Measurements from ENCODE around the gene ADK.
A peak's percentile ranks its signal among the peaks of the same experiment; 100 is the strongest.

Gene ADK

DNA sequence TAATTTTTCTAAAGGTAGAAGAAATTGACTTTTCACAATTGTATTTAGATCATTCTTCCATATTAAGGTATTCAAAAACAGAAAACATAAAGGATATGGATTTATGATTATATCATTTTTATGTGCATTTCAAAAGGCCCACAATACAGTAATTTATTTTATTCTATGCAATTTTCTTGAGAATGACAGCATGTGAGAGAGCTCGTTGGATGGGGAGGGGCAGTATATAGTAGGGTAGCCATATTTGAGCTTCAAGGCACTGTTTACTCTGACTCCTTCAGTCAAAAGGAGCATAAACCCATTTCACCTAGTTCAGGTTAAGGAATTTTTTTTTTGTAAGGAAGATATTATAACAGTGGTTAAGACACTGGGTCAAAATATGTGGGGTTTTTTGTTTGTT is 534.5 kb downstream of the ADK start:
- no peak for DNase-seq

DNA sequence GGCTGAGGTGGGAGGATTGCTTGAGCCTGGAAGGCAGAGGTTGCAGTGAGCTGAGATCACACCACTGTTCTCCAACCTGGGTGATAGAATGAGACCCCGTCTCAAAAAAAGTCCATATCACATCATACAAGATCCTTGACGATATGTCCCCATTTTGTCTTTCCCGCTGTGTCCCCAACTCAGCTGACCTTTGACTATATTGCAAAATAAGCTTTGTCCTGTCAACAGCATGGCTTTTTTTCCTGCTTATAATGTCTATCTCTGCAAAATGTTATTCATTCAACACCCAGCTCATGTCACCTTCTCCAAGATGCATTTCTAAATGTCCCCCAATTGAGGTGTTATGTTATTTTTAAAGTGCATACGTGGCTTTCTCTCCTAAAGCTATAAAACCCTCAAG is 539.4 kb downstream of the ADK start:
- no peak for DNase-seq

DNA sequence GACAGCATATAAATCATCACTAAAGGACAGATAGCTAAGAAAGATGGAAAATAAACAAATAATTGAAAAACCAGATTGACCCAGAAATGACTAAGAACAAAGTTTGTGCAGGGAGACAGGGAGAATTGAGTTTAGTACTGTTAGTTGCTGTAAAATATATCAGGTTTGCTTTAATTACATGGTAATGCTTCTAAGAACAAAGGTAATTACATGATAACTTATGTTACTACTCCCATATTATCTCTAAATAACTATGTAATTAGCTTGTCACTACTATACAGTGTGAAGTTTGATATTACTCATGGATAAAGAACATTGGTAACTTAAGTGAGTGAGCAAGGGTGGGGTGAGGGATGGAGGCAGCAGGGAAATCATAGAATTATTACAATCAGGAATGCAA is 540.1 kb downstream of the ADK start:
- DNase-seq = no peak

DNA sequence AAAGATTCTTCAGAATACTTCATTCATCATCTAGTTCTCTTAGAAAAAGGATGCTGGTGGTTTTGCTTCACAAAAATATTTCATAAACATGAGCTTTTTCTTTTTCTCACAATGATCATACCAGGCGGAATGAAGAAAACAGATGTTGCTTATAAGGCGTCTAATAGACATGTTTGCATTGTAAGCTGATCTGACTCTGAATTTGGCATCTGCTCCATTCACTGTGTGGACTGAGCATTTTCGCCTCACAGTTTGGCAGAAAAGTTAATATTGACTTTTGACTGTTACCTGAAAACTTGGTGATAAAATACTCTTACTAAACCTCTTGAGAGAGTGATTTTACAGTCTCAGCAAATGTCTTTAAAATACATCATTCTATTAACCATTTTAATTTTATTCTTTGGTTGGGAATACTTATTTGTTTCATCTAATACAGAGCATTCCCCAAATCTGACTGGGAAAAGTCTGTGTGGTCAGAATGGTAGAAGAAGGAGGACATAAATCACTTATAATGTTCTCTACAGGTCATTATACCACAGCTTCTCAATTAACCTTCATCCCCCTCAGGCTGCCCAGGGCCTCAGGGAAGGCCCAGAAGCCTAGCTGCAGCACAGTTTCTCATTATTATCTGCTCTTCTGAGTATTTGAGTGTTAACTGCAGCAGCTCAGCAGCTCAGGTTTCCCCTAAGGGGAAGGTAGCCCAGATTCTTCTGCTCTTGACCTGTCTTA is 553.8 kb downstream of the ADK start:
- peak; percentile 37 for DNase-seq

DNA sequence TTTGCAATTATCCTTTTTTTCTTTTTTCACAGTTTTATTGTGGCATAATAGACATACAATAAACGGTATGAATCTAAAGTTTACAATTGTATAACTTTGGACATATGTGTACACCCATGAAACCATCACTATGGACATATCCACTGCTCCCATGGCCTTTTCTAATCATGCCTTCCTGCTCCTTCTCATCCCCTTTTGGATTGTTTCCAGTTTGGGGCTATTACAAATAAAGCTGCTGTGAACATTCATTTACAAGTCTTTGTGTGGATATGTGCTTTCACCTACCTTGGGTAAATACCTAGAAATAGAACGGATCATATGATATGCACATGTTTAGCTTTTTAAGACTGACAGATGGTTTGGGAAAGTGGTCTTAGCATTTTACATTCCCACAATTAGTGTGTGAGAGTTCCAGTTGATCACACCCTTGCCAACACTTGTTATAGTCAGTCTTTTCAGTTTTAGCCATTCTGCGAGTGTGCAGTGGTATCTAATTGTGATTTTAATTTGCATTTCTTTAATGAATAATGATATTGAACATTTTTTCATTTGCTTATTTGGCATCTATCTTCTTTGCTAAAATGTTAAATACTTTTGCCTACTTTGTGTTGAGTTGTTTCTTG is 554.4 kb downstream of the ADK start:
- peak; percentile 9 for DNase-seq

DNA sequence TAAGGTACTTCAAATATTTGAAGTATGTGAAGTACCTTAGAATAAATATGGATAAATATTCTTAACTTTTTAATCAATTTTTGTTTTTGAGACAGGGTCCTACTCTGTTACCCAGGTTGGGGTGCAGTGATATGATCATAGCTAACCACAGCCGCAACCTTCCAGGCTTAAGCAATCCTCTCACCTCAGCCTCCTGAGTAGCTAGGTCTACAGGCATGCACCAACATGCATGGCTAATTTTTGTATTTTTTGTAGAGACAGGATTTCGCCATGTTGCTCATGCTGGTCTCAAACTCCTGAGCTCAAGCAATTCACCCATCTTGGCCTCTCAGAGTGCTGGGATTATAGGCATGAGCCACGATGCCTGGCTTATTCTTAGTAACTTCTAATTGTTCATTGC is 555.9 kb downstream of the ADK start:
- DNase-seq = no peak

DNA sequence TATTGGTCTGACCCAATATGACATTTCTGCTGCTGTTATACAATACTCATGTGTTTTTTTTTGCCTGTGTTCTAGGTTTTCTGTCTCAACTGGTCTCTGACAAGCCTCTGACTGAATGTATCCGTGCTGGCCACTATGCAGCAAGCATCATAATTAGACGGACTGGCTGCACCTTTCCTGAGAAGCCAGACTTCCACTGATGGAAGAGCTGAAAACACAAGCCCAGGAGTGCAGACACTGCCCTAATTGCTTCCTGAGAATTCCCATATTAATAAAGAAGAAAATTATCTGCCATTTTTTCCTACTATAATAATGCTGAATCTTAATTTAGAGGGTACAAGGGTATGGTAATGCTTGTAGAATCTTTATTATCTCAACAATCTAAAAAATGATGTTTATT is 557.2 kb downstream of the ADK start:
- no peak for DNase-seq

DNA sequence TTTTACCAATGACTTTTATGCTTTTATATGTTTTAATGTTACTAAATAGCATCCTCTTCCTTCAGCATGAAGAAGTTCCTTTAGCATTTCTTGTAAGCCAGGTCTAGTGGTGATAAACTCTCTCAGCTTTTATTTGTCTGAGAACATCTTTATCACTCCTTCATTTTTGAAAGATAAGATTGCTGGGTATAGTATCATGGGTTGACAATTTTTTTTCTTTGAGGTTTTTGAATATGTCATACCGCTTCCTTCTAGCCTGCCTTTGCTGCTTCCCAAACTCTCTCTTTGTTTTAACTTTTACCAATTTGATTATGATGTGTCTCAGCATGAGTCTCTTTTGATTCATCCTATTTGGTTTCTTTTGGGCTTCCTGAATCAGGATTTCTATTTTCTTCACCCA is 567.2 kb downstream of the ADK start:
- no peak for DNase-seq

DNA sequence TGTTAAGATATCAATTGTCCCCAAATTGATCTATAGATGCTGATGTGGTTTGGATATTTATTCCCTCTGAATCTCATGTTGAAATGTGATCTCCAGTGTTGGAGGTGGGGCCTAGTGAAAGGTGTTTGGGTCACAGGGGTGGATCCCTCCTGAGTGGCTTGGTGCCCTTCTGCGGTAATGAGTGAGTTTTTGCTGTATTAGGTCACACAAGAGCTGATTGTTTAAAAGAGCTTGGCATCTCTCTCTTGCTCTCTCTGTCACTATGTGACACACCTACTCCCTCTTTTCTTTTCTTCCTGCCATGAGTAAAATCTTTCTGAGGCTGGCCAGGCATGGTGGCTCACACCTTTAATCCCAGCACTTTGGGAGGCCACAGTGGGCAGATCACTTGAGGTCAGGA is 577.2 kb downstream of the ADK start:
- no peak for DNase-seq

DNA sequence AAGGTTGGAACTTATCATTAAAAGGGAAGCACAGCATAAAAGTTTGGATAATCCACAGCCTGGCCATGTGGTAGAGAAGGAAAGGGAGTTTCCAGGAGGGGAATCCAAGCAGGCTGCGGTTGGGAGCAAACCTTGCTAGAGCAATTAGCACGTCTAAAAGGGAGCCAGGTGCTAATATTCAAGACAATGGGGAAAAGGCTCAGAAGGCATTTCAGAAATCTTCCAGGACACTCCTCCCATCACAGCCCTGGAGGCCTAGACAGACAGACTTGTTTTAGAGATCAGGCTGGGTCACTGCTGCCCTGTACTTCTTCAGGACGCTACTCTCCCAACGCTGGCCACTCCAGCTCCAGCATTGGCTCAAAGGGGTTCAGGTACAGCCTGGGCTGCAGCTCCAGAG is 579.2 kb downstream of the ADK start:
- no peak for DNase-seq

DNA sequence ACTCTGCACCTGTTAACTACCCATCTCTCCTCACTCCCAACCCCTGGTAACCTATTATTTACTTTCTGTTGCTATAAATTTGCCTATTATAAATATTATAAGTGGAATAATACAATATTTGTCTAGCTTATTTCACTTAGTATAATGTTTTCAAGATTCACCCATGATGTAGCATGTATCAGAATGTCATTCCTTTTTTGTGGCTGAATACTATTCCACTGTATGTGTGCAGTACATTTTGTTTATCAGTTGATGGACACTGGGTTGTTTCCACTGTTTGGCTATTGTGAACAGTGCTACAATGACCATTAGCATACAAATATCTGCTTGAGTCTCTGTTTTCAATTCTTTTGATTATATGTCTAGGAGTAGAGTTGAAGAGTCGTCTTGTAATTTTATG is 582.6 kb downstream of the ADK start:
- DNase-seq = no peak

DNA sequence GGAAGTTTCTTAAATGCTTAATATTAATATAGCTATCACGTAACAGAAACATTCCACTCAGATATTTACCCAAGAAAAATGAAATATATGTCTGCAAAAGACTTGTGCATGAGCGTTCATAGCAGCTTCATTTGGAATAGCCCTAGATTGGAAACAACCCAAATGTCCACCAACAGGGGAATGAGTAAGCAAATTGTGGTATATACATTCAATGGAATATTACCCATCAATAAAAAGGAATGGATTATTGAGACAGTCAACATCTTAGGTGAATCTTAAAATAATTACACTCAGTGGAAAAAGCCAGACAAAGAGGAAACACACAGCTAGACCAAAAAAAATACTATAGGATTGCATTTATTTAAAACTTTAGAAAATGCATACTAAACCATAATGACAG is 585.0 kb downstream of the ADK start:
- no peak for DNase-seq

DNA sequence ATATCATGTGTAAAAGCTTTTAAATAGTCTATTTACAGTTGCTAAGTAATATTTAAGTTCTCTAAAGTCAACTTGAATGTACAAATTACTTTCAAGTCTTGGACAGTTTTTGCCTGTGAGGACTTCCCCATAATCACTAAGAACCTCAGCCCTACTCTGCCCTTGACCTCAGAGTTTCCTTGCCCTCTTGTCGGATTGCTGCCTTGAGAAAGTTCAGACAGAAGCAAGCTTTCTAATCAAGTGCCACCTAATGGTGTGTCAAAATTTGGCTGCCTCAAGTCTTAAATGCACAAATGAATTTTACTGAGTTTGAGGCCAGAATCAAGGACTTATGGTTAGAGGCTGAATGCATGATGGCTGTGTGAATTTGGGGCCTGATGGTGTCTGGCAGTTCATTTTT is 587.0 kb downstream of the ADK start:
- DNase-seq = no peak

DNA sequence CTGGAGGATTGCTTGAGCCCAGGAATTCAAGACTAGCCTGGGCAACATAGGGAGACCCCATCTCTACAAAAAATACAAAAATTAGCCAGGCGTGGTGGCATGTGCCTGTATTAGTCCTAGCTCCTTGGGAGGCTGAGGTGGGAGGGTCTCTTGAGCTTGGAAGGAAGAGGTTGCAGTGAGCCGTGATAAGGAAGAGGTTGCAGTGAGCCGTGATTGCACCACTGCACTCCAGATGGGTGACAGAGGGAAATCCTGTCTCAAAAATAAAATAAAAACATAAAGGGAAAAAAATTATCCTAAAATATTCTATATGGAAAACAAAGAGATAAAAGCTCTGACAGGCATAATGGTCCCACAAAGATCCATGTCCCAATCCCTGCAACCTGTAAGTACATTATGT is 587.5 kb downstream of the ADK start:
- DNase-seq = no peak

DNA sequence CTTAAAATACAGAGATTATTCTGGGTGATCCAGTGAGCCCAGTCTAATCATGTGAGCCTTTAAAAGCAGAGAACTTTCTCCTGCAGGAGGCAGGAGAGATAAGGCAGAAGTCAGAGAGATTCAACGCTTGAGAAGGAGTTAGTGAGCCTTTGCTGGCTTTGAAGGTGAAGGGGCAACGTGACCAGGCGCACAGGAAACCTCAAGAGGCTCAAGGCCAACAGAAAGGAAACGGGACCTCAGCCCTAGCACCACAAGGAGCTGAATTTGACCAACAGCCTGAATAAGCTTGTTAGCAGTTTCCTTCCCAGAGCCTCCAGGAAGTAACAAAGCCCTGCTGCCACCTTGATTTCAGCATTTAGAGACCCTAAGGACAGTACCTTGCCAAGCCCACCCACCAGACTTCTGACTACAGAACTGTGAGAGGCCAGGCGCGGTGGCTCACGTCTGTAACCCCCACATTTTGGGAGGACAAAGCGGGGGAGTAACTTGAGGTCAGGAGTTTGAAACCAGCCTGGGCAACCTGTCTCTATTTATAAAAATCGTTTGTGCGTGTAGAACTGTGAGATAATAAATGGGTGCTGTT is 588.1 kb downstream of the ADK start:
- DNase-seq = no peak

DNA sequence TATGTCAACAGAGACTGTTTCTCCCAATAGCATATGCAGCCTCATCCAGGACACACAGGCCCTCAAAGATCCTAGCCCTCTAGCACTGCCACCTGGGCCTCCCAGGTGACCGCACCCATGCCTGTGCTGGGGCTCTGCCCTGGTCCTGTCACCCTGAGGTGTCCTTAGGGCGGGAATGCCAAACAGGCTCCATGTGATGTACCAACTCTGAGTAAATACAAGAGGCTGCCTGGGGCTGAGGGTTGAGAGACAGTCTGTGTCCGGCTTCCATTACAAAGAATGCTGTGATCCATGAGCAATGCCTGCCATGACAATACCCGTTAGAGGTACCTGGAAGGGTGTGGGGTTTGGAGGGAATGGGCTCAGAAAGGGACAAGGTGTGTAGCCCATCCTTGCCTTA is 592.4 kb downstream of the ADK start:
- DNase-seq = no peak

DNA sequence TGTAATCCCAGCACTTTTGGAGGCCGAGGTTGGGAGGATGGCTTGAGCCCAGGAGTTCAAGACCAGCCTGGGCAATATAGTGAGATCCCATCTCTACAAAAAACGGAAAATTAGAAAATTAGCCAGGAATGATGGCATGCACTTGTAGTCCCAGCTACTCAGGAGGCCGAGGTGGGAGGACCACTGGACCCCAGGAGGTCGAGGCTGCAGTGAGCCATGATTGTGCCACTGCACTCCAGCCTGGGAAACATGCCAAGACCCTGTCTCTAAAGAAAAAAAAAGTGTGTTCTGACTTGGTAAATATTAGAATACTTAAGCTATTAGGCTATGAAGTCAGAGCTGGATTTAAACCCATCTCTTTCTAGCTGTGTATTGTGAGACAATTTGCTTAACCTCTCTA is 594.4 kb downstream of the ADK start:
- DNase-seq = no peak

DNA sequence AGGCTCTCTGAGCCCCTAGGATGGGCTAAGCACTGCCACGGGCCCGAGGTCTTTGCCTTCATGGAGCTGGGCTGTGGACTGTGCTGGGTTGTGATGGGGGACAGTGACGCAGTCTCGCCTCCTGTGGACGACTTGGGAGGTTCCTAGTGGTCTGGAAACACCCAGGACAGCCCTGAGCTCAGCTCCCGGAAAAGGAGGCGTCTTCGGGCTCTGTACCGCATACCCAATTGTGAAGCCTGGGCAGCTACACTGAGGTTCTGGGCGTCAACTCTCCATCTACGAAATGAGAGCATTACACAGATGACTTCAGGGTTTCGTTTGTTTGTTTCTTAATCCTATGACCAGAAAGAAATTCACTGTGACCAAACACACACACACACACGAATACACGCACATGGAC is 595.8 kb downstream of the ADK start:
- no peak for DNase-seq

DNA sequence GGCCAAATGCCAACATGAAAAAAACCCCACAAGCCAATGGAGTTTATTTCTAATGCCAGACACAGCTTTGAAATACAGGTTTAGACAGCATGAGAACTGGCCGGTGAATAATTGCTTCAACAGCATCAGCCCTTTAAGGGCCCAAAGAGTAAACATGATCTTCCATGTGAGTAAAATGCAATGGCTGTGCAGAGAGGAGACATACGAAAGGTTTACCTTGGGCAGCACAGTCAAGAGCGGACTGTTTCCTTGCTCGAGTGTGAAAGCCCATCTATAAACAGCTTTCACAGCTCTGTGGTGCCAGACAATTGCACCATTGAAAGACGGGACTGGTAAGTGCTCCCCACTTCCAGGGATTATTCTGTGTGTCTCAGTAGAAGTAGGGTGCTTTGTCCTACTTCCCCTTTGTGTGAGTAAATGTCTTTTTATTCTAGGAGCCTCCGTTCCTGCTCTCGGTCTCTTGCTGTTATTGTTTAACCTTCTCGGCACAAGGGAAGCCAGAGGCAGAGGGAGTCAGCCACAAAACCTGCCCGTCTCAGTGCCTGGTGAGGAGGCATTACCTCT is 597.5 kb downstream of the ADK start:
- DNase-seq = no peak

DNA sequence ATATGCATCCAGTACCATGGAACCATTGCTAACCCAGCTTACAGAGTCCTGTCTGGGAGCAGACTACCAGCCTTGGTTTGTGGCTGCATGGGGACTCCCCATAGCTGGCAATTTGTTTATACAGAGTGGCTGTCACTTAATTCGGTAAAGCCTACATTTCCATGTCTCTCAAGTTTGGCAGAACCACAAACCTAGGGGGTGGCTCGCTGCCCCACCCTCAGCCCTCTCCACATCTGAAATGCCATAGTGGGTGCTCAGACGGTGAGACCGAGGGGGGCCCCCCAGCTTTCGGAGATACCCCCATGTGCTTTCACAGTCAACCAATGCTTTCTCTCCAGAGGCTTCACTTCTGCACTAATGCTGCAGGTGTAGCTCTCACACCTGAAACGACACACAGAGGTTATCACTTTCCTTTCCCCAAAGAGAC is 599.8 kb downstream of the ADK start:
- no peak for DNase-seq

DNA sequence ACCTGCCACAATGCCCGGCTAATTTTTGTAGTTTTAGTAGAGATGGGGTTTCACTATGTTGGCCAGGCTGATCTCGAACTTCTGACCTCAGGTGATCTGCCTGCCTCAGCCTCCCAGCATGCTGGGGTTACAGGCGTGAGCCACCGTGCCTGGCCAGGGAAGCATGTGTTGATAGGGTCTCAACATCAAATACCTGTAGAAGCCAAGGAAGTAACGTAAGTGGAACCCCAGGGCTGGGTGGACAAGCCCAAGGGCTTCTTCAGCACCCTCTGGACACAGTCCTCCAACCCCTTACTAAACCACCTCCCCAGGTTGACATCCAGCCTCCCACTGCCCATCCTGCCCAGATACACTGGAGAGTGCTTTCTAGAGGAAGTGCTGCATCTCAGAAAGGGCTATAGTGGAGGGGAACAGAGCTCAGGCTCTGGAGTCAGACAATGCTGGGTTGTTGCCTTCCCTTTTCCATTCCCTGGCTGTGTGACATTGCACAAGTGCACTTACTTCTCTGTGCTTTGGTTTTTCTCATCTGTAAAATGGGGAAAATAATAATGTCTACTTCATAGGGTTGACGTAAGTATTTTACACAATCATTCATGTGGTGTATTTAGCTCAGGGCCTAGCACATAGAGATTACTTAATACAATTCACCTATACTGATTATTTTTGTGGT is 601.5 kb downstream of the ADK start:
- no peak for DNase-seq

DNA sequence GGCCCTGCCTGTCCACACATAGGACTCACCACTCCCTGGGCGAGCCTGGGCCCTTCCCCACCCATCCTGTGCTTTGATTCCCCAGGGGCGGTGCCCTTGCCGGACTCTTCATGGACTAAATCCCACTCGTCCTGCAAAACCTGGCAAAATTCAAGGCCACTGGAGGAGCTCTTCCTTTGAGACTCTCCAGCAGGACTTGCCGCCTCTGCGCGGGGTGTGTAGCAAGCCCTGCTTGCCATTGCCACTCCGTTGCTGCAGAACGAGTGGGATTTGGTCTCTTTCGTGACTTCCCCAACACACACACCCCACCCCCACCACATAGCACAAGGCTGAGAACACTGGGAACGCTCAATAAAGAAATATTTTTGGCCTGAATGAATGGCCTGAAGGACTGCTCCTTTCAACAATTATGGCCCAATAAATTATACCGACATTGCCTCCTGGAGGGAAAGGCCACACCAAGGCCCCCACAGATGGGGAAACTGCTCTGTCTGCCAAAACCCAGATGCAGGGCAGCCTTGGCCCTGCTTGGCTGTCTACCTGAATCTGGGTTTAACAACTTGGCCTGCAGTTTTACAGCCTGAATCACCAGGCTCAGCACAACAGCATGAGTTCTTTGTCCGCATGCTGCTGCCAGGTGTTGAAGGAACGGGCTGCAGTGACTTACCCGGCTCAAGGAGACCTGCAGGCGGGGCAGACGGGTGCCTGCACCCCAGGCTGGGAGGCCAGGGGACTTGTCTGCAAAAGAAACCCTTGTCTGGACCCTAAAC is 602.6 kb downstream of the ADK start:
- no peak for DNase-seq

DNA sequence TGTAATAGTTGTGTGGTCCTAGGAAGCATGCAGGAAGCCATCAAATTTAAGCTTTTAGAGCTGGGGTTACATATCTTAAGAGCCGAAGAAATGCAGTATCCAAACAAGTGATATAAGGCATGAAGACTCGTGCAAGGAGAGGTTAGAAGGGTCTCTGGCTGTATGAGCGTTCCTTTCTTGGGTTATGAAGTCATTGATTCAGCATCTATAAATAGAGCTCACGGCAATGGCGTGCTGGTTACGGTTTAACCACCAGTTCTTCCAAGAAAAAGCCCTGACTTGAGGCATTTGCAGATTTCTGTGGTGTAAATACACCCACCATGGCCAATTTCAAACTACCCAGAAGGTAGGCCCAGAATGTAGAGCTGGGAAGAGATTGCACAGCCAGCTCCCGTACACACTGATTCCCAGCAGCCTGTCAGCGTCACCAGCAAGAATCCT is 603.4 kb downstream of the ADK start:
- DNase-seq = no peak

Measured in DMS79 treated with DMSO at 0.1 percent for 48 hours (cell line).